Hematopoietic multipotent progenitor cell treated with erythropoietin and hydrocortisone succinate and interleukin-3 and kit ligand, for 8 days (in vitro differentiated cells): Measurements from ENCODE around the gene C14orf132.

Experiments used
- DNase-seq: peaks from one replicate; pipeline ENCODE4 v3.0.0-alpha.2; 2015

Gene C14orf132

GRCh38 chr14:96122496-96122895, 83.3 kb downstream of the C14orf132 start:
- no peak for DNase-seq

- no peak for DNase-seq
Observed at GRCh38 chr14:96125536-96125935, 86.4 kb downstream of the C14orf132 start.

GRCh38 chr14:96126339-96126782, 87.2 kb downstream of the C14orf132 start:
- no peak for DNase-seq

- no peak for DNase-seq
Observed at GRCh38 chr14:96126783-96127271, 87.7 kb downstream of the C14orf132 start.

- no peak for DNase-seq
Observed at GRCh38 chr14:96129128-96129736, 90.1 kb downstream of the C14orf132 start.

GRCh38 chr14:96130391-96130790, 91.2 kb downstream of the C14orf132 start:
- no peak for DNase-seq

GRCh38 chr14:96130854-96131253, 91.7 kb downstream of the C14orf132 start:
- DNase-seq, result no peak

GRCh38 chr14:96131836-96132235, 92.7 kb downstream of the C14orf132 start:
- DNase-seq, result no peak

GRCh38 chr14:96134508-96134907, 95.3 kb downstream of the C14orf132 start:
- no peak for DNase-seq

GRCh38 chr14:96135285-96135684, 96.1 kb downstream of the C14orf132 start:
- DNase-seq, result no peak

- no peak for DNase-seq
Observed at GRCh38 chr14:96136371-96137005, 97.3 kb downstream of the C14orf132 start.

- DNase-seq, result no peak
Observed at GRCh38 chr14:96138241-96138640, 99.1 kb downstream of the C14orf132 start.

- DNase-seq, result no peak
Observed at GRCh38 chr14:96139169-96139568, 100.0 kb downstream of the C14orf132 start.

GRCh38 chr14:96139879-96140278, 100.7 kb downstream of the C14orf132 start:
- DNase-seq, result no peak

GRCh38 chr14:96140952-96141351, 101.8 kb downstream of the C14orf132 start:
- no peak for DNase-seq
